ENCODE results near the gene SV2A.

The SV2A gene

DNA sequence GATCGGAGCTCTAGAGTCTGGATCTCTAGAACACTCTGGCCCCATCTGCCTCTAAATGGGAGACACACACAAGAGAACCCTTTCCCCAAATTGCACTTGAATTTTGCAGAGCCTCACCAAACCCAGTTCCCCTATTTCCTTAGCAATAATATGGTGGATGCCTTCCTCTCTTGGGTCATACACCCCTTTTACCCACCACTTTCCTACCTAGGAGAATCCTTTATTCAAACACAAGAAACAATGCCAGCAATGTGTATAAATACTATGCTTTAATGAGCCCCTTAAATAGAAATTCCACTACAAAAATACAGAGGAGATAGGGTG is 10.7 kb upstream of the SV2A start:
- Histone ChIP-seq H3K4me1 (ENCODE audit: control insufficient read depth in 1 of 2, insufficient read depth in 2 of 2, low read length in 2 of 2) (peaks cover 13 to 28% of the 10 kb centered on the region in 2 donors), H3K27ac (ENCODE audit: low read length) (peak overlapping the region; percentile 97), H3K36me3 (ENCODE audit: control insufficient read depth in 1 of 2, insufficient read depth in 2 of 2, low read length in 2 of 2) (peaks cover 44 to 56% of the 10 kb centered on the region in 2 donors), H3K27me3 (ENCODE audit: low read depth, low read length) (no peaks in the 10 kb centered on the region), H3K9me3 (ENCODE audit: control insufficient read depth in 1 of 2, low read length in 2 of 2) (no peaks in the 10 kb centered on the region), H3K4me3 (ENCODE audit: low read depth in 1 of 2, low read length in 2 of 2) (peak overlapping the region; percentile 86 to 88)

GRCh38 chr1:149927563-149928400 is 10.1 kb upstream of the SV2A start, which contains the start of gene SF3B4:
TSS of gene SF3B4 (minus strand) at chr1:149927803. CDS start at chr1:149927759, 44 bp downstream.
- Histone ChIP-seq H3K9me3 (ENCODE audit: control insufficient read depth in 1 of 2, low read length in 2 of 2) (no peaks in the 10 kb centered on the region), H3K4me1 (ENCODE audit: control insufficient read depth in 1 of 2, insufficient read depth in 2 of 2, low read length in 2 of 2) (peaks cover 13 to 28% of the 10 kb centered on the region in 2 donors), H3K27me3 (ENCODE audit: low read depth, low read length) (no peaks in the 10 kb centered on the region), H3K4me3 (ENCODE audit: low read depth in 1 of 2, low read length in 2 of 2) (peak within 1 kb of the TSS; percentile 86 to 88), H3K27ac (ENCODE audit: low read length) (peak within 1 kb of the TSS; percentile 97), H3K36me3 (ENCODE audit: control insufficient read depth in 1 of 2, insufficient read depth in 2 of 2, low read length in 2 of 2) (peaks cover 50 to 61% of the 10 kb centered on the region in 2 donors)

GRCh38 chr1:149927056-149927562 is 9.5 kb upstream of the SV2A start:
- peak overlapping the region; percentile 86 to 88 for H3K4me3 ChIP-seq (ENCODE audit: low read depth in 1 of 2, low read length in 2 of 2)
- H3K27me3 ChIP-seq (ENCODE audit: low read depth, low read length), result no peaks in the 10 kb centered on the region
- H3K36me3 ChIP-seq (ENCODE audit: control insufficient read depth in 1 of 2, insufficient read depth in 2 of 2, low read length in 2 of 2), result peaks cover 51 to 63% of the 10 kb centered on the region in 2 donors
- peaks cover 13 to 28% of the 10 kb centered on the region in 2 donors for H3K4me1 ChIP-seq (ENCODE audit: control insufficient read depth in 1 of 2, insufficient read depth in 2 of 2, low read length in 2 of 2)
- no peaks in the 10 kb centered on the region for H3K9me3 ChIP-seq (ENCODE audit: control insufficient read depth in 1 of 2, low read length in 2 of 2)
- H3K27ac ChIP-seq (ENCODE audit: low read length), result peak overlapping the region; percentile 97

GRCh38 chr1:149926296-149926695 is 8.7 kb upstream of the SV2A start:
- peaks cover 13 to 28% of the 10 kb centered on the region in 2 donors for H3K4me1 ChIP-seq (ENCODE audit: control insufficient read depth in 1 of 2, insufficient read depth in 2 of 2, low read length in 2 of 2)
- no peaks in the 10 kb centered on the region for H3K27me3 ChIP-seq (ENCODE audit: low read depth, low read length)
- H3K9me3 ChIP-seq (ENCODE audit: control insufficient read depth in 1 of 2, low read length in 2 of 2), result no peaks in the 10 kb centered on the region
- H3K36me3 ChIP-seq (ENCODE audit: control insufficient read depth in 1 of 2, insufficient read depth in 2 of 2, low read length in 2 of 2), result peaks cover 44 to 55% of the 10 kb centered on the region in 2 donors
- no peak overlapping the region for H3K27ac ChIP-seq (ENCODE audit: low read length)
- H3K4me3 ChIP-seq (ENCODE audit: low read depth in 1 of 2, low read length in 2 of 2), result peak overlapping the region; percentile 86 to 88

- Histone ChIP-seq H3K36me3 (ENCODE audit: control insufficient read depth in 1 of 2, insufficient read depth in 2 of 2, low read length in 2 of 2) (peaks cover 44 to 50% of the 10 kb centered on the region in 2 donors), H3K27me3 (ENCODE audit: low read depth, low read length) (no peaks in the 10 kb centered on the region), H3K4me1 (ENCODE audit: control insufficient read depth in 1 of 2, insufficient read depth in 2 of 2, low read length in 2 of 2) (peaks cover 13 to 28% of the 10 kb centered on the region in 2 donors), H3K4me3 (ENCODE audit: low read depth in 1 of 2, low read length in 2 of 2) (peak overlapping the region in 1 of 2 donors; percentile 88), H3K27ac (ENCODE audit: low read length) (no peak overlapping the region), H3K9me3 (ENCODE audit: control insufficient read depth in 1 of 2, low read length in 2 of 2) (no peaks in the 10 kb centered on the region)
Measured at GRCh38 chr1:149925751-149926150, 8.1 kb upstream of the SV2A start.

- Histone ChIP-seq H3K27ac (ENCODE audit: low read length) (no peak overlapping the region), H3K9me3 (ENCODE audit: control insufficient read depth in 1 of 2, low read length in 2 of 2) (no peaks in the 10 kb centered on the region), H3K36me3 (ENCODE audit: control insufficient read depth in 1 of 2, insufficient read depth in 2 of 2, low read length in 2 of 2) (peaks cover 43 to 47% of the 10 kb centered on the region in 2 donors), H3K27me3 (ENCODE audit: low read depth, low read length) (no peaks in the 10 kb centered on the region), H3K4me1 (ENCODE audit: control insufficient read depth in 1 of 2, insufficient read depth in 2 of 2, low read length in 2 of 2) (peaks cover 13 to 28% of the 10 kb centered on the region in 2 donors), H3K4me3 (ENCODE audit: low read depth in 1 of 2, low read length in 2 of 2) (no peak overlapping the region)
Measured at GRCh38 chr1:149925345-149925744, 7.7 kb upstream of the SV2A start.

- H3K36me3 ChIP-seq (ENCODE audit: control insufficient read depth in 1 of 2, insufficient read depth in 2 of 2, low read length in 2 of 2), result peaks cover 37 to 42% of the 10 kb centered on the region in 2 donors
- H3K27me3 ChIP-seq (ENCODE audit: low read depth, low read length), result no peaks in the 10 kb centered on the region
- no peak overlapping the region for H3K27ac ChIP-seq (ENCODE audit: low read length)
- no peak overlapping the region for H3K4me3 ChIP-seq (ENCODE audit: low read depth in 1 of 2, low read length in 2 of 2)
- no peaks in the 10 kb centered on the region for H3K9me3 ChIP-seq (ENCODE audit: control insufficient read depth in 1 of 2, low read length in 2 of 2)
- H3K4me1 ChIP-seq (ENCODE audit: control insufficient read depth in 1 of 2, insufficient read depth in 2 of 2, low read length in 2 of 2), result peaks cover 12 to 25% of the 10 kb centered on the region in 2 donors
Measured at GRCh38 chr1:149923626-149924025, 6.0 kb upstream of the SV2A start.

- Histone ChIP-seq H3K9me3 (ENCODE audit: control insufficient read depth in 1 of 2, low read length in 2 of 2) (no peaks in the 10 kb centered on the region), H3K4me3 (ENCODE audit: low read depth in 1 of 2, low read length in 2 of 2) (peak overlapping the region; percentile 61 to 74), H3K27me3 (ENCODE audit: low read depth, low read length) (peaks cover 6% of the 10 kb centered on the region), H3K36me3 (ENCODE audit: control insufficient read depth in 1 of 2, insufficient read depth in 2 of 2, low read length in 2 of 2) (no peaks in the 10 kb centered on the region), H3K27ac (ENCODE audit: low read length) (no peak overlapping the region), H3K4me1 (ENCODE audit: control insufficient read depth in 1 of 2, insufficient read depth in 2 of 2, low read length in 2 of 2) (peaks cover 0 to 20% of the 10 kb centered on the region in 2 donors)
Measured at GRCh38 chr1:149916898-149917252, 769 bp downstream of the SV2A start.

- H3K27me3 ChIP-seq (ENCODE audit: low read depth, low read length), result peaks cover 6% of the 10 kb centered on the region
- peak overlapping the region; percentile 61 to 74 for H3K4me3 ChIP-seq (ENCODE audit: low read depth in 1 of 2, low read length in 2 of 2)
- peaks cover 0 to 20% of the 10 kb centered on the region in 2 donors for H3K4me1 ChIP-seq (ENCODE audit: control insufficient read depth in 1 of 2, insufficient read depth in 2 of 2, low read length in 2 of 2)
- no peaks in the 10 kb centered on the region for H3K9me3 ChIP-seq (ENCODE audit: control insufficient read depth in 1 of 2, low read length in 2 of 2)
- H3K36me3 ChIP-seq (ENCODE audit: control insufficient read depth in 1 of 2, insufficient read depth in 2 of 2, low read length in 2 of 2), result no peaks in the 10 kb centered on the region
- H3K27ac ChIP-seq (ENCODE audit: low read length), result no peak overlapping the region
Measured at GRCh38 chr1:149916193-149916897, 1.3 kb downstream of the SV2A start.

GRCh38 chr1:149915429-149916192 is 2.0 kb downstream of the SV2A start:
- no peaks in the 10 kb centered on the region for H3K9me3 ChIP-seq (ENCODE audit: control insufficient read depth in 1 of 2, low read length in 2 of 2)
- H3K4me1 ChIP-seq (ENCODE audit: control insufficient read depth in 1 of 2, insufficient read depth in 2 of 2, low read length in 2 of 2), result peaks cover 0 to 20% of the 10 kb centered on the region in 2 donors
- H3K4me3 ChIP-seq (ENCODE audit: low read depth in 1 of 2, low read length in 2 of 2), result no peak overlapping the region
- no peak overlapping the region for H3K27ac ChIP-seq (ENCODE audit: low read length)
- H3K36me3 ChIP-seq (ENCODE audit: control insufficient read depth in 1 of 2, insufficient read depth in 2 of 2, low read length in 2 of 2), result no peaks in the 10 kb centered on the region
- H3K27me3 ChIP-seq (ENCODE audit: low read depth, low read length), result peaks cover 6% of the 10 kb centered on the region

GRCh38 chr1:149914545-149914944 is 3.1 kb downstream of the SV2A start:
- H3K4me3 ChIP-seq (ENCODE audit: low read depth in 1 of 2, low read length in 2 of 2), result no peak overlapping the region
- H3K27me3 ChIP-seq (ENCODE audit: low read depth, low read length), result peaks cover 6% of the 10 kb centered on the region
- no peak overlapping the region for H3K27ac ChIP-seq (ENCODE audit: low read length)
- peaks cover 0 to 20% of the 10 kb centered on the region in 2 donors for H3K4me1 ChIP-seq (ENCODE audit: control insufficient read depth in 1 of 2, insufficient read depth in 2 of 2, low read length in 2 of 2)
- H3K9me3 ChIP-seq (ENCODE audit: control insufficient read depth in 1 of 2, low read length in 2 of 2), result no peaks in the 10 kb centered on the region
- H3K36me3 ChIP-seq (ENCODE audit: control insufficient read depth in 1 of 2, insufficient read depth in 2 of 2, low read length in 2 of 2), result no peaks in the 10 kb centered on the region
